Measurements from ENCODE around the gene ETNK2.

DNA sequence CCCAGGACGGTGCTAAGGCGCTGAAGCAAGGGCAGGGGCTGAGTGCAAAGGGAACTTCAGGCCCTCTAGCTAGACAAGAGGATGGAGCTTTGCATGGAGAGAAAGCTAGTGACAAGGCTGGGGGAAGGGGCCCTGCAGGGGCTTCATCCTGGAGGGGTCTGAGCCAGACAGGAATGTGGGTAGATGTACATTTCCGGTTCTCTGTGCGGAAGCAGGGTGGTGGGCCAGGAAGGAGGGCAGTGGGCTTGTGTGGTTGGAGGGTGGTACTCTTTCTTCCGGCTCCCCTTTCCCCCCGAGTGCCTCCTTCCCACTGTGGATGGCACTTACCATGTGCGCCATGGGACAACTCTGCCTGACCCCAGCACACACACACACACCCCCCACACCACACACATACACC, 42.9 kb upstream of the ETNK2 start:
- TF ChIP-seq EP300 (IDR thresholded peaks at IDR 0.05; ENCODE audit: borderline replicate concordance in 1 of 2, low read depth in 2 of 2, low read length in 2 of 2), result no peak
- no peak for TF ChIP-seq CTCF (IDR thresholded peaks at IDR 0.05; ENCODE audit: control extremely low read depth in 1 of 3, insufficient read depth in 1 of 3, low read depth in 1 of 3, low read length in 3 of 3)
- no peak for TF ChIP-seq SP1 (IDR thresholded peaks at IDR 0.05; ENCODE audit: low read depth, low read length)
- no peak for TF ChIP-seq TCF12 (IDR thresholded peaks at IDR 0.05; ENCODE audit: low read depth, low read length)
- TF ChIP-seq POLR2AphosphoS5 (IDR thresholded peaks at IDR 0.05; ENCODE audit: low read depth, low read length), result no peak
- TF ChIP-seq RNF2 (IDR thresholded peaks at IDR 0.05; ENCODE audit: borderline replicate concordance, low read depth, low read length, missing control alignments, poor library complexity, severe bottlenecking), result no peak
- no peak for TF ChIP-seq EGR1 (IDR thresholded peaks at IDR 0.05; ENCODE audit: borderline replicate concordance, low read depth, low read length)
- TF ChIP-seq POLR2A (IDR thresholded peaks at IDR 0.05; ENCODE audit: control extremely low read depth in 1 of 2, low read depth in 2 of 2, low read length in 2 of 2), result no peak
- TF ChIP-seq GTF2F1 (IDR thresholded peaks at IDR 0.05; ENCODE audit: borderline replicate concordance, low read depth, low read length), result no peak
- TF ChIP-seq BCL11A (IDR thresholded peaks at IDR 0.05; ENCODE audit: low read depth in 2 of 2, low read length in 2 of 2), result no peak
